NCI-H2227 (cell line): ENCODE measurements around the gene ST3GAL3.

Experiments
- DNase-seq: peaks from one replicate; lab custom pipeline; 2025; ENCODE audit not compliant: unreplicated experiment; lab: John Stamatoyannopoulos, UW

ST3GAL3 gene

GRCh38 chr1:43977376-43978263 is 270.3 kb downstream of the ST3GAL3 start:
- no peak for DNase-seq

- DNase-seq, result no peak
These were observed 270.9 kb downstream of the ST3GAL3 start for GRCh38 chr1:43978264-43978550.

- DNase-seq, result peak; percentile 63
These were observed 271.4 kb downstream of the ST3GAL3 start, which contains the start of gene B4GALT2 for GRCh38 chr1:43978551-43979260. B4GALT2 (plus strand) TSS chr1:43979210; CDS start chr1:43981161, 1,951 bp downstream.

- DNase-seq, result no peak
These were observed 271.9 kb downstream of the ST3GAL3 start for GRCh38 chr1:43979261-43979527.

- DNase-seq, result peak; percentile 52
These were observed 272.4 kb downstream of the ST3GAL3 start for GRCh38 chr1:43979528-43980254.

- DNase-seq, result no peak
These were observed 273.2 kb downstream of the ST3GAL3 start for GRCh38 chr1:43980255-43981134.
